Measurements from ENCODE around the gene EDA2R. TPM values are rescaled to one million over a fixed set of nuclear protein-coding genes. Genes with fewer than 3 reads are reported as not detected.

EDA2R gene
- total and polyA plus RNA-seq, 9 of the 15 experiments (the other 6 are each of a cell fraction or from before 2014, with no cell fraction given), result 0.03 to 0.08 (median 0.05) TPM; not detected in 5

DNA sequence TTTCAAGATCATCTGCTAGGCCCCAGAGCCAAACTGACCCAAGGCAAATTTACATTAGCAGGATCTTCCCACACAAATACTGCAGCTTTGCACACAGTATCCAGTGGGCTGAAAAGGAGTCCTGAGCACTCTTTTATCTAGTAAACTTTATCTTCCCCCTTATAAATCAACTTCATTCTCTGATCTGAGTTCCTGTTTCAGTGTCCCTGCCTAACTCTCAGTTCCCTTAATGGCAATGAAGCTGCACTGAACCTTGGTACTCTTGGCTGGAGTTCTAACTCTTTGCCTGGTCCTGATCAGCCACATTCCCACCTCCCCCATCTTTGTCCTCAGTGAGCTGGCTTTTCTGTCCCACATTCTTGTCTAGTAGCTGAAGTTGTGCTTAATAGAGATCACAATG lies 37.4 kb downstream of the EDA2R start:
- CTCF ChIA-PET (ENCODE audit: low intra/inter-chr PET ratio), result interaction anchor here (0.6 kb wide), 1 partner anchor 368 kb away, joined by 3 read pairs; no protein-coding TSS in a partner anchor
- Histone ChIP-seq H3K27ac (ENCODE audit: extremely low read depth, low read depth, low read length) (no peak overlapping the region), H3K36me3 (ENCODE audit: control insufficient read depth, insufficient read depth, low read length) (no peaks in the 10 kb centered on the region), H3K79me2 (ENCODE audit: control insufficient read depth, insufficient read depth, low read length) (no peaks in the 10 kb centered on the region), H3K9me1 (ENCODE audit: control insufficient read depth, insufficient read depth, low read length) (no peaks in the 10 kb centered on the region), H3K4me2 (ENCODE audit: insufficient read depth, low read length) (no peak overlapping the region), H3K4me3 (no peak overlapping the region), H4K20me1 (replicated peaks; ENCODE audit: control insufficient read depth, insufficient read depth, low read length) (no peaks in the 10 kb centered on the region), H3K9me3 (replicated peaks; ENCODE audit: control insufficient read depth, insufficient read depth, low read depth, low read length) (no peaks in the 10 kb centered on the region), H2AFZ (ENCODE audit: low read depth, low read length) (no peak overlapping the region), H3K27me3 (ENCODE audit: control insufficient read depth in 2 of 2, insufficient read depth in 2 of 2, low read length in 2 of 2) (no peaks in the 10 kb centered on the region), H3K4me1 (replicated peaks in 1 of 2; ENCODE audit: control insufficient read depth in 2 of 2, insufficient read depth in 2 of 2, low read length in 2 of 2) (no peaks in the 10 kb centered on the region), H3K9ac (ENCODE audit: insufficient read depth in 1 of 2, low read depth in 2 of 2, low read length in 2 of 2) (no peak overlapping the region)
- TF ChIP-seq ZNF23 (CRISPR knock-in tag; IDR thresholded peaks at IDR 0.05) (no peak), MYC (IDR thresholded peaks at IDR 0.05; ENCODE audit: low read depth, low read length) (no peak), MYC (CRISPR knock-in tag; IDR thresholded peaks at IDR 0.05; ENCODE audit: borderline replicate concordance, low read depth) (no peak), CCAR2 (IDR thresholded peaks at IDR 0.05; ENCODE audit: low read depth, low read length) (no peak), SP1 (CRISPR knock-in tag; IDR thresholded peaks at IDR 0.05) (no peak)
- TF ChIP-seq, protein P1, sequence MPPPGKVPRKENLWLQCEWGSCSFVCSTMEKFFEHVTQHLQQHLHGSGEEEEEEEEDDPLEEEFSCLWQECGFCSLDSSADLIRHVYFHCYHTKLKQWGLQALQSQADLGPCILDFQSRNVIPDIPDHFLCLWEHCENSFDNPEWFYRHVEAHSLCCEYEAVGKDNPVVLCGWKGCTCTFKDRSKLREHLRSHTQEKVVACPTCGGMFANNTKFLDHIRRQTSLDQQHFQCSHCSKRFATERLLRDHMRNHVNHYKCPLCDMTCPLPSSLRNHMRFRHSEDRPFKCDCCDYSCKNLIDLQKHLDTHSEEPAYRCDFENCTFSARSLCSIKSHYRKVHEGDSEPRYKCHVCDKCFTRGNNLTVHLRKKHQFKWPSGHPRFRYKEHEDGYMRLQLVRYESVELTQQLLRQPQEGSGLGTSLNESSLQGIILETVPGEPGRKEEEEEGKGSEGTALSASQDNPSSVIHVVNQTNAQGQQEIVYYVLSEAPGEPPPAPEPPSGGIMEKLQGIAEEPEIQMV (tag; conservative IDR thresholded peaks at IDR 0.05; ENCODE audit: low read depth), result no peak
- no peak for ATAC-seq
- BruUV-seq (replicated peaks), result no TSS peak
- no peak for DNase-seq (ENCODE audit: extremely low read depth in 1 of 4, low spot score in 3 of 4)
- in situ Hi-C loops (cut with MboI), result no loop called here
- intact Hi-C loops (cut with micrococcal nuclease), result no loop called here
- POLR2A ChIA-PET, result no interaction called here
- FAIRE-seq, result no peak
